ENCODE data around the gene ACTN4. TPM values are rescaled to one million over a fixed set of nuclear protein-coding genes. Genes with fewer than 3 reads are reported as not detected.

ACTN4 gene
- polyA plus RNA-seq, 2 of the 4 experiments (the other 2 are of a cell fraction): 605 to 967 TPM

DNA sequence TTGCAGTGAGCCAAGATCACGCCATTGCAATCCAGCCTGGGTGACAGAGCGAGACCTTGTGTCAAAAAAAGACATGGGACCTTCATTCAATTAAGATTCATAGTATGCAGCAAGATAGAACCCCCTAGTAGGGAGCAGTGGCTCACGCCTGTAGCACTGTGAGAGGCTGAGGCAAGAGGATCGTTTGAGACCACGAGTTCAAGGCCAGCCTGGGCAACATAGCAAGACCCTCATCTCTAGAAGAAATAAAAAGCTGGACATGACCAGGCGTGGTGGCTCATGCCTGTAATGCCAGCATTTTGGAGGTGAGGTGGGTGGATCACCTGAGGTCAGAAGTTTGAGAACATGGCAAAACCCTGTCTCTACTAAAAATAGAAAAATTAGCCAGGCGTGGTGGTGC lies 133.0 kb downstream of the ACTN4 start:
- Histone ChIP-seq H3K27ac (no peak overlapping the region), H3K4me3 (no peak overlapping the region), H3K9me3 (no peaks in the 10 kb centered on the region), H3K4me1 (peaks cover 13% of the 10 kb centered on the region), H3K4me2 (no peak overlapping the region)
- DNase-seq (ENCODE audit: low read depth in 1 of 2, low spot score in 1 of 2) (no peak), ATAC-seq (no peak), FAIRE-seq (no peak)
- 71% methylated on average over 7 of the region's 7 CpGs for WGBS (ENCODE audit: missing lambda C conversion rate)
- TF ChIP-seq NR3C1 (IDR thresholded peaks at IDR 0.05): no peak
- TF ChIP-seq, protein P1, sequence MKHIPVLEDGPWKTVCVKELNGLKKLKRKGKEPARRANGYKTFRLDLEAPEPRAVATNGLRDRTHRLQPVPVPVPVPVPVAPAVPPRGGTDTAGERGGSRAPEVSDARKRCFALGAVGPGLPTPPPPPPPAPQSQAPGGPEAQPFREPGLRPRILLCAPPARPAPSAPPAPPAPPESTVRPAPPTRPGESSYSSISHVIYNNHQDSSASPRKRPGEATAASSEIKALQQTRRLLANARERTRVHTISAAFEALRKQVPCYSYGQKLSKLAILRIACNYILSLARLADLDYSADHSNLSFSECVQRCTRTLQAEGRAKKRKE (CRISPR knock-in tag; IDR thresholded peaks at IDR 0.05; ENCODE audit: low read depth): no peak
- TF ChIP-seq E2F6 (IDR thresholded peaks at IDR 0.05; ENCODE audit: borderline replicate concordance, low read depth): no peak
- ChIA-PET CTCF (interaction anchor here (0.7 to 2.2 kb wide), 4 partner anchors 14 to 36 kb away, joined by 3 to 8 read pairs (median 4); partner anchors contain the start of gene CAPN12), POLR2A (no interaction called here)

GRCh38 chr19:38781058-38781457 lies 133.6 kb downstream of the ACTN4 start:
- peaks cover 10% of the 10 kb centered on the region for H3K4me1 ChIP-seq
- DNase-seq (ENCODE audit: low read depth in 1 of 2, low spot score in 1 of 2) (no peak), ATAC-seq (peak; percentile 57 to 63; a peak in 5 of 6 replicates), FAIRE-seq (peak; percentile 39)
- no peak overlapping the region for H3K27ac ChIP-seq
- no peak overlapping the region for H3K4me3 ChIP-seq
- no peaks in the 10 kb centered on the region for H3K9me3 ChIP-seq
- CTCF ChIA-PET: interaction anchor here (1.0 to 2.2 kb wide), 4 partner anchors 11 to 20 kb away, joined by 3 to 8 read pairs (median 4); no protein-coding TSS in a partner anchor
- WGBS (ENCODE audit: missing lambda C conversion rate): 66% methylated on average over 7 of the region's 7 CpGs
- no peak overlapping the region for H3K4me2 ChIP-seq
- TF ChIP-seq RCOR1 (IDR thresholded peaks at IDR 0.05; ENCODE audit: low read depth, low read length): no peak
- no peak for TF ChIP-seq FOXS1 (CRISPR knock-in tag; IDR thresholded peaks at IDR 0.05)
- TF ChIP-seq, protein P2, sequence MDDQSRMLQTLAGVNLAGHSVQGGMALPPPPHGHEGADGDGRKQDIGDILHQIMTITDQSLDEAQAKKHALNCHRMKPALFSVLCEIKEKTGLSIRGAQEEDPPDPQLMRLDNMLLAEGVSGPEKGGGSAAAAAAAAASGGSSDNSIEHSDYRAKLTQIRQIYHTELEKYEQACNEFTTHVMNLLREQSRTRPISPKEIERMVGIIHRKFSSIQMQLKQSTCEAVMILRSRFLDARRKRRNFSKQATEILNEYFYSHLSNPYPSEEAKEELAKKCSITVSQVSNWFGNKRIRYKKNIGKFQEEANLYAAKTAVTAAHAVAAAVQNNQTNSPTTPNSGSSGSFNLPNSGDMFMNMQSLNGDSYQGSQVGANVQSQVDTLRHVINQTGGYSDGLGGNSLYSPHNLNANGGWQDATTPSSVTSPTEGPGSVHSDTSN (IDR thresholded peaks at IDR 0.05): no peak
- no peak for TF ChIP-seq RAD21 (conservative IDR thresholded peaks at IDR 0.05 in 1 of 2, IDR thresholded peaks at IDR 0.05 in 1 of 2)
- TF ChIP-seq KDM5A (IDR thresholded peaks at IDR 0.05): no peak
- TF ChIP-seq EP300 (IDR thresholded peaks at IDR 0.05): no peak
- TF ChIP-seq EHF (CRISPR knock-in tag; IDR thresholded peaks at IDR 0.05): no peak
- TF ChIP-seq CTCF (IDR thresholded peaks at IDR 0.05): no peak
- no peak for TF ChIP-seq CBX8 (IDR thresholded peaks at IDR 0.05)
- TF ChIP-seq, protein P3, sequence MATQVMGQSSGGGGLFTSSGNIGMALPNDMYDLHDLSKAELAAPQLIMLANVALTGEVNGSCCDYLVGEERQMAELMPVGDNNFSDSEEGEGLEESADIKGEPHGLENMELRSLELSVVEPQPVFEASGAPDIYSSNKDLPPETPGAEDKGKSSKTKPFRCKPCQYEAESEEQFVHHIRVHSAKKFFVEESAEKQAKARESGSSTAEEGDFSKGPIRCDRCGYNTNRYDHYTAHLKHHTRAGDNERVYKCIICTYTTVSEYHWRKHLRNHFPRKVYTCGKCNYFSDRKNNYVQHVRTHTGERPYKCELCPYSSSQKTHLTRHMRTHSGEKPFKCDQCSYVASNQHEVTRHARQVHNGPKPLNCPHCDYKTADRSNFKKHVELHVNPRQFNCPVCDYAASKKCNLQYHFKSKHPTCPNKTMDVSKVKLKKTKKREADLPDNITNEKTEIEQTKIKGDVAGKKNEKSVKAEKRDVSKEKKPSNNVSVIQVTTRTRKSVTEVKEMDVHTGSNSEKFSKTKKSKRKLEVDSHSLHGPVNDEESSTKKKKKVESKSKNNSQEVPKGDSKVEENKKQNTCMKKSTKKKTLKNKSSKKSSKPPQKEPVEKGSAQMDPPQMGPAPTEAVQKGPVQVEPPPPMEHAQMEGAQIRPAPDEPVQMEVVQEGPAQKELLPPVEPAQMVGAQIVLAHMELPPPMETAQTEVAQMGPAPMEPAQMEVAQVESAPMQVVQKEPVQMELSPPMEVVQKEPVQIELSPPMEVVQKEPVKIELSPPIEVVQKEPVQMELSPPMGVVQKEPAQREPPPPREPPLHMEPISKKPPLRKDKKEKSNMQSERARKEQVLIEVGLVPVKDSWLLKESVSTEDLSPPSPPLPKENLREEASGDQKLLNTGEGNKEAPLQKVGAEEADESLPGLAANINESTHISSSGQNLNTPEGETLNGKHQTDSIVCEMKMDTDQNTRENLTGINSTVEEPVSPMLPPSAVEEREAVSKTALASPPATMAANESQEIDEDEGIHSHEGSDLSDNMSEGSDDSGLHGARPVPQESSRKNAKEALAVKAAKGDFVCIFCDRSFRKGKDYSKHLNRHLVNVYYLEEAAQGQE (IDR thresholded peaks at IDR 0.05): no peak
- no peak for TF ChIP-seq BHLHE40 (IDR thresholded peaks at IDR 0.05; ENCODE audit: low read depth, low read length)
- TF ChIP-seq NFE2L2 (conservative IDR thresholded peaks at IDR 0.05; ENCODE audit: low read length): no peak
- TF ChIP-seq, protein P4, sequence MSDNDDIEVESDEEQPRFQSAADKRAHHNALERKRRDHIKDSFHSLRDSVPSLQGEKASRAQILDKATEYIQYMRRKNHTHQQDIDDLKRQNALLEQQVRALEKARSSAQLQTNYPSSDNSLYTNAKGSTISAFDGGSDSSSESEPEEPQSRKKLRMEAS (IDR thresholded peaks at IDR 0.05): no peak
- no peak for TF ChIP-seq CBX2 (IDR thresholded peaks at IDR 0.05; ENCODE audit: borderline replicate concordance, low read depth)
- POLR2A ChIA-PET: no interaction called here

Other genes starting within 250 kb of the ACTN4 start
- gene FAM98C, start 244.6 kb upstream of the ACTN4 start, polyA plus RNA-seq (2011; rRNA removed): 12.8 and 13.8 TPM in 2 replicates
- 19.5 to 20.4 TPM (median 20.1 TPM) in 3 replicates for gene FAM98C, start 244.6 kb upstream of the ACTN4 start, polyA plus RNA-seq (2017; fragmentation: RNase III; extraction: RNeasy Plus Mini Kit Qiagen cat#74134 plus additional on column Dnase treatment)
- gene RASGRP4, start 221.4 kb upstream of the ACTN4 start, polyA plus RNA-seq (2011; rRNA removed): 0.13 and 0.22 TPM in 2 replicates
- gene RASGRP4, start 221.4 kb upstream of the ACTN4 start, polyA plus RNA-seq (2017; fragmentation: RNase III; extraction: RNeasy Plus Mini Kit Qiagen cat#74134 plus additional on column Dnase treatment): 0.09 to 0.30 TPM (median 0.18 TPM) in 3 replicates
- 0.87 and 1.4 TPM in 2 replicates for gene RYR1, start 214.0 kb upstream of the ACTN4 start, polyA plus RNA-seq (2011; rRNA removed)
- gene RYR1, start 214.0 kb upstream of the ACTN4 start, polyA plus RNA-seq (2017; fragmentation: RNase III; extraction: RNeasy Plus Mini Kit Qiagen cat#74134 plus additional on column Dnase treatment): 3.1 to 4.5 TPM (median 3.7 TPM) in 3 replicates
- gene MAP4K1, start 29.7 kb upstream of the ACTN4 start, polyA plus RNA-seq (2011; rRNA removed): 0.78 and 1.2 TPM in 2 replicates
- 1.3 to 2.6 TPM (median 2.1 TPM) in 3 replicates for gene MAP4K1, start 29.7 kb upstream of the ACTN4 start, polyA plus RNA-seq (2017; fragmentation: RNase III; extraction: RNeasy Plus Mini Kit Qiagen cat#74134 plus additional on column Dnase treatment)
- gene EIF3K, start 28.5 kb upstream of the ACTN4 start, polyA plus RNA-seq (2011; rRNA removed): 419 and 491 TPM in 2 replicates
- 910 to 1,057 TPM (median 937 TPM) in 3 replicates for gene EIF3K, start 28.5 kb upstream of the ACTN4 start, polyA plus RNA-seq (2017; fragmentation: RNase III; extraction: RNeasy Plus Mini Kit Qiagen cat#74134 plus additional on column Dnase treatment)
- 10.0 and 12.3 TPM in 2 replicates for gene CAPN12, start 96.8 kb downstream of the ACTN4 start, polyA plus RNA-seq (2011; rRNA removed)
- 8.6 to 11.7 TPM (median 11.0 TPM) in 3 replicates for gene CAPN12, start 96.8 kb downstream of the ACTN4 start, polyA plus RNA-seq (2017; fragmentation: RNase III; extraction: RNeasy Plus Mini Kit Qiagen cat#74134 plus additional on column Dnase treatment)
- gene LGALS7, start 125.9 kb downstream of the ACTN4 start, polyA plus RNA-seq (2011; rRNA removed): not detected in 2 replicates
- not detected in 3 replicates for gene LGALS7, start 125.9 kb downstream of the ACTN4 start, polyA plus RNA-seq (2017; fragmentation: RNase III; extraction: RNeasy Plus Mini Kit Qiagen cat#74134 plus additional on column Dnase treatment)
- gene LGALS7B, start 141.6 kb downstream of the ACTN4 start, polyA plus RNA-seq (2011; rRNA removed): 0.27 TPM in 1 of 2 replicates, not detected in the other
- not detected in 3 replicates for gene LGALS7B, start 141.6 kb downstream of the ACTN4 start, polyA plus RNA-seq (2017; fragmentation: RNase III; extraction: RNeasy Plus Mini Kit Qiagen cat#74134 plus additional on column Dnase treatment)
- 2.5 and 3.3 TPM in 2 replicates for gene LGALS4, start 165.3 kb downstream of the ACTN4 start, polyA plus RNA-seq (2011; rRNA removed)
- 0.38 to 0.94 TPM (median 0.84 TPM) in 3 replicates for gene LGALS4, start 165.3 kb downstream of the ACTN4 start, polyA plus RNA-seq (2017; fragmentation: RNase III; extraction: RNeasy Plus Mini Kit Qiagen cat#74134 plus additional on column Dnase treatment)
- 383 and 431 TPM in 2 replicates for gene ECH1, start 184.1 kb downstream of the ACTN4 start, polyA plus RNA-seq (2011; rRNA removed)
- 393 to 394 TPM (median 394 TPM) in 3 replicates for gene ECH1, start 184.1 kb downstream of the ACTN4 start, polyA plus RNA-seq (2017; fragmentation: RNase III; extraction: RNeasy Plus Mini Kit Qiagen cat#74134 plus additional on column Dnase treatment)
- gene HNRNPL, start 202.3 kb downstream of the ACTN4 start, polyA plus RNA-seq (2011; rRNA removed): 440 and 487 TPM in 2 replicates
- 372 to 383 TPM (median 380 TPM) in 3 replicates for gene HNRNPL, start 202.3 kb downstream of the ACTN4 start, polyA plus RNA-seq (2017; fragmentation: RNase III; extraction: RNeasy Plus Mini Kit Qiagen cat#74134 plus additional on column Dnase treatment)
- 6.3 and 6.6 TPM in 2 replicates for gene RINL, start 230.6 kb downstream of the ACTN4 start, polyA plus RNA-seq (2011; rRNA removed)
- gene RINL, start 230.6 kb downstream of the ACTN4 start, polyA plus RNA-seq (2017; fragmentation: RNase III; extraction: RNeasy Plus Mini Kit Qiagen cat#74134 plus additional on column Dnase treatment): 2.9 to 3.5 TPM (median 3.1 TPM) in 3 replicates